ENCODE results near the gene NPAS4.

NPAS4 gene

DNA sequence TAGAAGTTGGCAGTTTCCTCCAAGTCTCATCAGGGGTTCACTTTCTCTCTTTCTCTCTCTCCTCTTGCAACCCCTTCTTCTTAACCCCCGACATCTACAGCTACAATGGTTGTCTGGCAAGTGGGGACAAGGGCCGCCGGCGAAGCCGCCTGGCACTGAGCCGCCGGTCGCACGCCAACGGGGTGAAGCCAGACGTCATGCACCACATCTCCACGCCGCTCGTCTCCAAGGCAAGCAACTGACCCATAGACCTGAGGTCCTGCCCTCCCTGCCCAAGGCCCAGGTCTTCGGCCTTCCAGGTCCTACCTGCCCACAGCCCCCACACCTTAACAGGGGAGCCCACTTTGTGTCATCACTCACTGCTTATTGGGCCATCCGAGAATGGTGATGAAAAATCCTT lies 50.3 kb downstream of the NPAS4 start:
- no peak overlapping the region for H3K27ac ChIP-seq
- no peak for DNase-seq (ENCODE audit: low spot score)
- TF ChIP-seq, protein P1, sequence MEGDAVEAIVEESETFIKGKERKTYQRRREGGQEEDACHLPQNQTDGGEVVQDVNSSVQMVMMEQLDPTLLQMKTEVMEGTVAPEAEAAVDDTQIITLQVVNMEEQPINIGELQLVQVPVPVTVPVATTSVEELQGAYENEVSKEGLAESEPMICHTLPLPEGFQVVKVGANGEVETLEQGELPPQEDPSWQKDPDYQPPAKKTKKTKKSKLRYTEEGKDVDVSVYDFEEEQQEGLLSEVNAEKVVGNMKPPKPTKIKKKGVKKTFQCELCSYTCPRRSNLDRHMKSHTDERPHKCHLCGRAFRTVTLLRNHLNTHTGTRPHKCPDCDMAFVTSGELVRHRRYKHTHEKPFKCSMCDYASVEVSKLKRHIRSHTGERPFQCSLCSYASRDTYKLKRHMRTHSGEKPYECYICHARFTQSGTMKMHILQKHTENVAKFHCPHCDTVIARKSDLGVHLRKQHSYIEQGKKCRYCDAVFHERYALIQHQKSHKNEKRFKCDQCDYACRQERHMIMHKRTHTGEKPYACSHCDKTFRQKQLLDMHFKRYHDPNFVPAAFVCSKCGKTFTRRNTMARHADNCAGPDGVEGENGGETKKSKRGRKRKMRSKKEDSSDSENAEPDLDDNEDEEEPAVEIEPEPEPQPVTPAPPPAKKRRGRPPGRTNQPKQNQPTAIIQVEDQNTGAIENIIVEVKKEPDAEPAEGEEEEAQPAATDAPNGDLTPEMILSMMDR (IDR thresholded peaks at IDR 0.05): no peak

DNA sequence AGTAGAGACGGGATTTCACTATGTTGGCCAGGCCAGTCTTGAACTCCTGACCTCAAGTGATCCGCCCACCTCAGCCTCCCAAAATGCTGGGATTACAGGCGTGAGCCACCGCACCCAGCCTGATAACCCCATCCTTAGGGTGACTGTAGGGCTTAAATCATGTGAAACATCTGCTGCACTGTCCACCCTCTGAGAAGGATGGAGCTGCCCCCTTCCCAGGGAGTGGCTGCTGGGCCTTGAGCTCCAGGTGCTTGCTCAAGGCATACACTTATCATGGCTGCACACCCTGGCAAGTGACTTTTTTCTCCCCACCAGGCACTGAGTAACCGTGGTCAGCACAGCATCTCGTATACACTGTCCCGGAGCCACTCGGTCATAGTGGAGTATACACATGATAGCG lies 51.2 kb downstream of the NPAS4 start:
- DNase-seq (ENCODE audit: low spot score): no peak
- Histone ChIP-seq H3K4me3 (no peak overlapping the region), H3K27ac (no peak overlapping the region)
- TF ChIP-seq, protein P1 (IDR thresholded peaks at IDR 0.05): no peak

More for the DNA sequence above, 50.3 kb downstream of the NPAS4 start:
- H3K4me3 ChIP-seq: no peak overlapping the region

DNA sequence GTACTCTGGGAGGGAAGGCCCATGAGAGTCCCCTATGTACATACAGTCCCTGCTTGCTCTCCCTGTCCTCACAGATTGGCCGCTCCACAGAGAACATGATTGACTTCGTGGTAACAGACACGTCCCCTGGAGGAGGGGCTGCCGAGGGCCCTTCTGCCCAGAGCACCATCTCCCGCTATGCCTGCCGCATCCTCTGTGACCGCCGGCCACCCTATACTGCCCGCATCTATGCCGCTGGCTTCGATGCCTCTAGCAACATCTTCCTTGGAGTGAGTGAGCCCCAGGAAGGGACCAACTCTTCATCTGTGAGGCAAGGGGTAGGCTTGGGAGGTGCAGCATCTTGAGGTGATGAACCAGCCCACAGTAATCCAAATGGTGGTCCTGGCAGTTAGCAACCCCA lies 52.3 kb downstream of the NPAS4 start:
- Histone ChIP-seq H3K27ac (no peak overlapping the region), H3K4me3 (no peak overlapping the region)
- TF ChIP-seq, protein P1 (IDR thresholded peaks at IDR 0.05): no peak
- no peak for DNase-seq (ENCODE audit: low spot score)

DNA sequence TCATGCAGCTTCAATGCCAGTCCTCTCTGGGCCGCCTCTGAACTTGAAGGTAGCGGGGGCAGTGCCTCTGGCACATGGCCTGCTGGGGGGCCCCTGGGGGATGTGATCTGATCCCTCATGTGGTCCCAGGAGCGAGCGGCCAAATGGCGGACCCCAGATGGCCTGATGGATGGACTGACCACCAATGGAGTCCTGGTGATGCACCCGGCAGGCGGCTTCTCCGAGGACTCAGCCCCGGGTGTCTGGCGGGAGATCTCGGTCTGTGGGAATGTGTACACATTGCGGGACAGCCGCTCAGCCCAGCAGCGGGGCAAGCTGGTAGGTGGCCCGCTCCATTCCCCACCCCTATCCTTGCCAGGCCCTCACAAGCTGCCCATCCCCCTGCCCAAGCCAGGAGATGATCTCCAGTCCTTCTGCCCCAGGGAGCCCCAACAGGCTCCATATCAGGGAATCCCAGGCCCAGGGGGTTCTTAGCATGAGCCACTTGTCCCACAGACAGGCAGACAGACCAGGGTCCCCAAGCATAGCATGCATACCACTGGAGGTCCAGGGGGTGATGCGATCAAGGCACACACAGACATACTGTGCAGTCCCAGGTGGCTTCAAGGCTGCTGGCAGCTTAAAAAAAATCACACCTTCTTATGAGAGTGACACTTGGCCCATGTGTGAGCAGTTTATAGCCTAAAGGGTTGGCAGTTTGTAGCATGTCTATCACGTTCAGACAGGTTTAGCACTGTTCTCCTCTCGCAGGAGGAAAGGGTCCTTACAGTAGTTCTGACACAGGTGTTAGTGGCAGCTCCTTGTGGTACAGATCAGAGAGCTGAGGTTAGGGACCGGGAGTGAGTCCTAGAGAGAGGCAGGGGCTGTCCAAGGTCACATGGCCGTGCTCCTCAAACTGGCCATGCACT lies 53.0 kb downstream of the NPAS4 start:
- TF ChIP-seq, protein P1 (IDR thresholded peaks at IDR 0.05): no peak
- no peak overlapping the region for H3K27ac ChIP-seq
- H3K4me3 ChIP-seq: no peak overlapping the region
- no peak for DNase-seq (ENCODE audit: low spot score)

DNA sequence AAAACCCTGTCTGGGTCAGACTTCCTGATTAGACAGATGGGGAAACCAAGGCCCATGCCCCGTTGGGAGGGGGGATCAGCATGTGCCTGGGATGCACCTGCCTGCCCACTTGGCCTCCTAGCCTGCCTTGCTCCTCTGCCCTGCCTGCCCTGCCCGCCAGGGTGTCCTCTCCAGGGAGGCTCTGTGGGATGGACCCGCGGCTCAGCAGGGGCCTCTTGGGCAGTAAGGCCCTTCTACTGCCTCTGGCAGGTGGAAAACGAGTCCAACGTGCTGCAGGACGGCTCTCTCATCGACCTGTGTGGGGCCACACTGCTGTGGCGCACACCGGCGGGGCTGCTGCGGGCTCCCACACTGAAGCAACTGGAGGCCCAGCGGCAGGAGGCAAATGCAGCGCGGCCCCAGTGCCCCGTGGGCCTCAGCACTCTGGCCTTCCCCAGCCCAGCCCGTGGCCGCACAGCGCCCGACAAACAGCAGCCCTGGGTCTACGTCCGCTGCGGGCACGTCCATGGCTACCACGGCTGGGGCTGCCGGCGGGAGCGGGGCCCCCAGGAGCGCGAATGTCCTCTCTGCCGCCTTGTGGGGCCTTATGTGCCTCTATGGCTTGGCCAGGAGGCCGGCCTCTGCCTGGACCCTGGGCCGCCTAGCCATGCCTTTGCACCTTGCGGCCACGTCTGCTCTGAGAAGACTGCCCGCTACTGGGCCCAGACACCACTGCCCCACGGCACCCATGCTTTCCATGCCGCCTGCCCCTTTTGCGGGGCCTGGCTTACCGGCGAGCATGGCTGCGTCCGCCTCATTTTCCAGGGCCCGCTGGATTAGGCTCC lies 54.7 kb downstream of the NPAS4 start:
- no peak for DNase-seq (ENCODE audit: low spot score)
- H3K27ac ChIP-seq: no peak overlapping the region
- TF ChIP-seq, protein P1 (IDR thresholded peaks at IDR 0.05): no peak

More for the DNA sequence above, 54.7 kb downstream of the NPAS4 start:
- H3K4me3 ChIP-seq: no peak overlapping the region

Data from coronary artery (tissue), 2 donors.